ENCODE data around the gene CD38.

DNA sequence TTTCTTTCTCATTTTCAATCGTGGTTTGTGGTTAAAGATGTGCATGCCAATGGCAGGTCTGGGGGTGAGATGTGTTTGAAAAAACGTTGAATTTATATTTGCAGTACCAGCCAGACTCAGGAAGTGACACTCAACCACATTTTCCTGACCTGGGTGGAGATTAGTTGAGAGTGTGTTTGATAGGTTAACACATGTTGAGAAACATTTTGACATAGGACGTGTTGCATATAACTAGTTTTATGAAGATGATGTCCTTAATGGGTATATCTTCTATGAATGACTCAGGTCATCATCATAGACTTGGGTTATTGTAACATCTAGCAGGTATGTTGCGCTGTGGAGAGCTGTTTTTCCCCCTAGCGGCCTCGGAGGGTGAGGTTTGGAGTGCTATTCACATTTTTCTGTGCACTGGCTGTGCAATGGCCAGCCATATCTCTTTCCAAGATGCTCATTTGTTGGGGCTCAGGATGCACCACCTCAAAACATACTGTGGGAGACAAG lies 21.7 kb upstream of the CD38 start:
- TF ChIP-seq POLR2AphosphoS5 (IDR thresholded peaks at IDR 0.05) (no peak), EP300 (conservative IDR thresholded peaks at IDR 0.05; ENCODE audit: poor library complexity, severe bottlenecking) (no peak), EZH2 (IDR thresholded peaks at IDR 0.05; ENCODE audit: borderline replicate concordance, insufficient read depth, low read length, poor library complexity, severe bottlenecking) (no peak), MXI1 (conservative IDR thresholded peaks at IDR 0.05; ENCODE audit: poor library complexity, severe bottlenecking) (no peak), RAD21 (conservative IDR thresholded peaks at IDR 0.05) (no peak), SMC3 (conservative IDR thresholded peaks at IDR 0.05; ENCODE audit: poor library complexity) (no peak)
- TF ChIP-seq, protein P1, sequence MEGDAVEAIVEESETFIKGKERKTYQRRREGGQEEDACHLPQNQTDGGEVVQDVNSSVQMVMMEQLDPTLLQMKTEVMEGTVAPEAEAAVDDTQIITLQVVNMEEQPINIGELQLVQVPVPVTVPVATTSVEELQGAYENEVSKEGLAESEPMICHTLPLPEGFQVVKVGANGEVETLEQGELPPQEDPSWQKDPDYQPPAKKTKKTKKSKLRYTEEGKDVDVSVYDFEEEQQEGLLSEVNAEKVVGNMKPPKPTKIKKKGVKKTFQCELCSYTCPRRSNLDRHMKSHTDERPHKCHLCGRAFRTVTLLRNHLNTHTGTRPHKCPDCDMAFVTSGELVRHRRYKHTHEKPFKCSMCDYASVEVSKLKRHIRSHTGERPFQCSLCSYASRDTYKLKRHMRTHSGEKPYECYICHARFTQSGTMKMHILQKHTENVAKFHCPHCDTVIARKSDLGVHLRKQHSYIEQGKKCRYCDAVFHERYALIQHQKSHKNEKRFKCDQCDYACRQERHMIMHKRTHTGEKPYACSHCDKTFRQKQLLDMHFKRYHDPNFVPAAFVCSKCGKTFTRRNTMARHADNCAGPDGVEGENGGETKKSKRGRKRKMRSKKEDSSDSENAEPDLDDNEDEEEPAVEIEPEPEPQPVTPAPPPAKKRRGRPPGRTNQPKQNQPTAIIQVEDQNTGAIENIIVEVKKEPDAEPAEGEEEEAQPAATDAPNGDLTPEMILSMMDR (IDR thresholded peaks at IDR 0.05; ENCODE audit: poor library complexity, severe bottlenecking): no peak
- TF ChIP-seq, protein P2, sequence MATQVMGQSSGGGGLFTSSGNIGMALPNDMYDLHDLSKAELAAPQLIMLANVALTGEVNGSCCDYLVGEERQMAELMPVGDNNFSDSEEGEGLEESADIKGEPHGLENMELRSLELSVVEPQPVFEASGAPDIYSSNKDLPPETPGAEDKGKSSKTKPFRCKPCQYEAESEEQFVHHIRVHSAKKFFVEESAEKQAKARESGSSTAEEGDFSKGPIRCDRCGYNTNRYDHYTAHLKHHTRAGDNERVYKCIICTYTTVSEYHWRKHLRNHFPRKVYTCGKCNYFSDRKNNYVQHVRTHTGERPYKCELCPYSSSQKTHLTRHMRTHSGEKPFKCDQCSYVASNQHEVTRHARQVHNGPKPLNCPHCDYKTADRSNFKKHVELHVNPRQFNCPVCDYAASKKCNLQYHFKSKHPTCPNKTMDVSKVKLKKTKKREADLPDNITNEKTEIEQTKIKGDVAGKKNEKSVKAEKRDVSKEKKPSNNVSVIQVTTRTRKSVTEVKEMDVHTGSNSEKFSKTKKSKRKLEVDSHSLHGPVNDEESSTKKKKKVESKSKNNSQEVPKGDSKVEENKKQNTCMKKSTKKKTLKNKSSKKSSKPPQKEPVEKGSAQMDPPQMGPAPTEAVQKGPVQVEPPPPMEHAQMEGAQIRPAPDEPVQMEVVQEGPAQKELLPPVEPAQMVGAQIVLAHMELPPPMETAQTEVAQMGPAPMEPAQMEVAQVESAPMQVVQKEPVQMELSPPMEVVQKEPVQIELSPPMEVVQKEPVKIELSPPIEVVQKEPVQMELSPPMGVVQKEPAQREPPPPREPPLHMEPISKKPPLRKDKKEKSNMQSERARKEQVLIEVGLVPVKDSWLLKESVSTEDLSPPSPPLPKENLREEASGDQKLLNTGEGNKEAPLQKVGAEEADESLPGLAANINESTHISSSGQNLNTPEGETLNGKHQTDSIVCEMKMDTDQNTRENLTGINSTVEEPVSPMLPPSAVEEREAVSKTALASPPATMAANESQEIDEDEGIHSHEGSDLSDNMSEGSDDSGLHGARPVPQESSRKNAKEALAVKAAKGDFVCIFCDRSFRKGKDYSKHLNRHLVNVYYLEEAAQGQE (IDR thresholded peaks at IDR 0.05; ENCODE audit: borderline replicate concordance): no peak

All from neural cell (in vitro differentiated cells).